HepG2 (cell line): Measurements from ENCODE around the gene PERCC1. TPM values are rescaled to one million over a fixed set of nuclear protein-coding genes. Genes with fewer than 3 reads are reported as not detected.

ENCODE experiments used
- ATF7 ChIP-seq, 2 experiments: fragments of 450-650 bp in 1 of 2; sonication (generic) in 1 of 2; formaldehyde crosslinking in 1 of 2; IDR thresholded peaks; 2 replicates each; pipeline versions ENCODE4 v1.4.0 to v1.6.1; 2016 to 2020; ENCODE audit warnings: antibody characterized with exemption in 1 of 2, mild to moderate bottlenecking in 1 of 2, missing genetic modification reagents in 1 of 2
- CTCF ChIP-seq: sonication (generic); formaldehyde crosslinking; IDR thresholded peaks from 2 replicates; pipeline ENCODE4 v1.5.0; 2020; ENCODE audit warnings: mild to moderate bottlenecking, missing genetic modification reagents, moderate library complexity
- DBP ChIP-seq: sonication (generic); formaldehyde crosslinking; IDR thresholded peaks from 2 replicates; pipeline ENCODE4 v1.4.0; 2020; ENCODE audit warnings: missing genetic modification reagents; ENCODE audit errors: not compliant biosample characterization
- ELK4 ChIP-seq: sonication (generic); formaldehyde crosslinking; IDR thresholded peaks from 2 replicates; pipeline ENCODE4 v1.9.0; 2021; ENCODE audit warnings: missing genetic modification reagents, borderline replicate concordance
- FOXJ3 ChIP-seq: sonication (generic); formaldehyde crosslinking; IDR thresholded peaks from 2 replicates; pipeline ENCODE4 v1.4.0; 2020; ENCODE audit warnings: missing genetic modification reagents, mild to moderate bottlenecking, borderline replicate concordance
- KMT2A ChIP-seq: sonication (generic); formaldehyde crosslinking; IDR thresholded peaks from 2 replicates; pipeline ENCODE4 v1.4.0; 2020; ENCODE audit warnings: missing genetic modification reagents
- MAZ ChIP-seq, 2 experiments: sonication (generic) in 1 of 2; formaldehyde crosslinking in 1 of 2; IDR thresholded peaks; 2 replicates each; pipeline versions ENCODE4 v1.5.0 to v1.6.1; 2012 to 2020; ENCODE audit warnings: low read depth in 2 of 2, mild to moderate bottlenecking in 2 of 2, borderline replicate concordance in 1 of 2, improper control_type of control experiment in 1 of 2, low read length in 1 of 2, missing genetic modification reagents in 1 of 2, moderate library complexity in 1 of 2
- MIER3 ChIP-seq: IDR thresholded peaks from 2 replicates; pipeline ENCODE4 v1.6.1; 2016; ENCODE audit warnings: missing compliant biosample characterization, borderline replicate concordance
- MZF1 ChIP-seq: sonication (generic); formaldehyde crosslinking; IDR thresholded peaks from 2 replicates; pipeline ENCODE4 v1.8.1; 2023; ENCODE audit warnings: mild to moderate bottlenecking, missing genetic modification reagents, borderline replicate concordance
- NFYB ChIP-seq: sonication (generic); formaldehyde crosslinking; IDR thresholded peaks from 2 replicates; pipeline ENCODE4 v1.4.0; 2020; ENCODE audit warnings: missing genetic modification reagents
- NRL ChIP-seq: sonication (generic); formaldehyde crosslinking; IDR thresholded peaks from 2 replicates; pipeline ENCODE4 v1.5.0; 2020; ENCODE audit warnings: missing genetic modification reagents, mild to moderate bottlenecking, moderate library complexity, borderline replicate concordance
- REL ChIP-seq: sonication (generic); formaldehyde crosslinking; conservative IDR thresholded peaks from 2 replicates; pipeline ENCODE4 v1.8.0; 2022; ENCODE audit warnings: mild to moderate bottlenecking, missing genetic modification reagents, moderate library complexity
- RFXAP ChIP-seq: sonication (generic); formaldehyde crosslinking; IDR thresholded peaks from 2 replicates; pipeline ENCODE4 v1.4.0; 2020; ENCODE audit warnings: missing genetic modification reagents, borderline replicate concordance
- SIN3B ChIP-seq: fragments of 150-350 bp; IDR thresholded peaks from 2 replicates; pipeline ENCODE4 v1.6.1; 2014; ENCODE audit warnings: low read length
- SOX13 ChIP-seq, 3 experiments: fragments of 450-650 bp in 1 of 3; sonication (generic) in 1 of 3; formaldehyde crosslinking in 1 of 3; IDR thresholded peaks in 2 of 3; conservative IDR thresholded peaks in 1 of 3; 2 replicates each; pipeline versions ENCODE4 v1.5.0 to v1.6.1; 2016 to 2020; ENCODE audit warnings: antibody characterized with exemption in 1 of 3, mild to moderate bottlenecking in 1 of 3, missing compliant biosample characterization in 1 of 3, missing genetic modification reagents in 1 of 3, moderate library complexity in 1 of 3
- TEAD3 ChIP-seq: optimal IDR thresholded peaks from 2 replicates; pipeline ENCODE3; 2016; ENCODE audit warnings: borderline replicate concordance
- TSC22D2 ChIP-seq: sonication (generic); formaldehyde crosslinking; IDR thresholded peaks from 2 replicates; pipeline ENCODE4 v1.5.1; 2020; ENCODE audit warnings: missing genetic modification reagents, mild to moderate bottlenecking, borderline replicate concordance
- ZBTB7B ChIP-seq: sonication (generic); formaldehyde crosslinking; IDR thresholded peaks from 2 replicates; pipeline ENCODE4 v1.4.0; 2020; ENCODE audit warnings: missing genetic modification reagents
- ZIK1 ChIP-seq: sonication (generic); formaldehyde crosslinking; IDR thresholded peaks from 2 replicates; pipeline ENCODE4 v1.5.0; 2020; ENCODE audit warnings: mild to moderate bottlenecking, low read depth, missing genetic modification reagents, borderline replicate concordance
- ZNF256 ChIP-seq: sonication (generic); formaldehyde crosslinking; conservative IDR thresholded peaks from 2 replicates; pipeline ENCODE4 v1.4.0; 2020; ENCODE audit warnings: missing genetic modification reagents
- ZNF441 ChIP-seq: sonication (generic); formaldehyde crosslinking; IDR thresholded peaks from 2 replicates; pipeline ENCODE4 v1.7.0; 2021; ENCODE audit warnings: missing genetic modification reagents, borderline replicate concordance
- ZNF501 ChIP-seq: sonication (generic); formaldehyde crosslinking; IDR thresholded peaks from 2 replicates; pipeline ENCODE4 v1.5.1; 2020; ENCODE audit warnings: mild to moderate bottlenecking, moderate library complexity, missing genetic modification reagents
- ZNF546 ChIP-seq: sonication (generic); formaldehyde crosslinking; conservative IDR thresholded peaks from 2 replicates; pipeline ENCODE4 v1.8.1; 2023; ENCODE audit warnings: mild to moderate bottlenecking, missing genetic modification reagents
- ZNF547 ChIP-seq: sonication (generic); formaldehyde crosslinking; IDR thresholded peaks from 2 replicates; pipeline ENCODE4 v1.5.1; 2020; ENCODE audit warnings: mild to moderate bottlenecking, missing genetic modification reagents
- ZNF773 ChIP-seq: sonication (generic); formaldehyde crosslinking; IDR thresholded peaks from 2 replicates; pipeline ENCODE4 v1.4.0; 2020; ENCODE audit warnings: missing genetic modification reagents, borderline replicate concordance
- polyA plus RNA-seq, 8 experiments: library from polyadenylated mRNA; depleted of rRNA in 3 of 8; stranded (reverse) in 7 of 8; unstranded in 1 of 8; fragments of >200 nt; fragmentation: Illumina TruSeq in 4 of 8; extraction: Trizol in 4 of 8; gene quantifications; 2 replicates each; pipeline versions ENCODE4 v1.2.1 to v1.2.3, GENCODE V29; 2011 to 2016; ENCODE audit warnings: low read depth in 4 of 8, missing spikeins in 1 of 8, mixed read lengths in 1 of 8; ENCODE audit not compliant: insufficient read depth in 1 of 8
- total RNA-seq, 5 experiments: library from RNA; depleted of rRNA; stranded (reverse); fragments of >200 nt; fragmentation: Illumina TruSeq; extraction: Trizol; gene quantifications; 2 replicates each; pipeline ENCODE4 v1.2.3, GENCODE V29; 2016; ENCODE audit warnings: low read depth in 1 of 5

PERCC1 gene
- total and polyA plus RNA-seq, 2 of the 13 experiments (the other 11 are each of a cell fraction or from before 2014, with no cell fraction given), result 0.15 TPM; not detected in 1

- 0 out of 2 replicates have a peak, but pooled peaks have one; percentile 34 for TF ChIP-seq ZNF441 (CRISPR knock-in tag)
- no peak; the same call in 1 of the 2 replicates for TF ChIP-seq RFXAP
- TF ChIP-seq MZF1 (CRISPR knock-in tag), result no peak
- TF ChIP-seq SIN3B, result no peak
- no peak for TF ChIP-seq ZNF546
- TF ChIP-seq ZNF501 (CRISPR knock-in tag), result peak; percentile 81
- TF ChIP-seq ZIK1, result no peak
- TF ChIP-seq ATF7 (IDR thresholded peaks at IDR 0.05), result no peak
- peak; percentile 29; the same call in 1 of the 2 replicates for TF ChIP-seq ATF7 (CRISPR knock-in tag; IDR thresholded peaks at IDR 0.05)
- no peak for TF ChIP-seq REL (CRISPR knock-in tag)
- peak; percentile 38; the same call in 1 of the 2 replicates for TF ChIP-seq FOXJ3
- no peak for TF ChIP-seq ZNF773 (CRISPR knock-in tag)
- TF ChIP-seq DBP (CRISPR knock-in tag), result no peak
- TF ChIP-seq ZNF547 (CRISPR knock-in tag), result no peak
- peak; percentile 54 for TF ChIP-seq TEAD3 (CRISPR knock-in tag)
- TF ChIP-seq ZNF256 (CRISPR knock-in tag), result no peak
- TF ChIP-seq MAZ (IDR thresholded peaks at IDR 0.05; ENCODE audit: borderline replicate concordance, low read depth, low read length), result 0 out of 2 replicates have a peak, but pooled peaks have one; percentile 16
- peak; percentile 83 for TF ChIP-seq MAZ (CRISPR knock-in tag; IDR thresholded peaks at IDR 0.05; ENCODE audit: low read depth)
- no peak for TF ChIP-seq NRL (CRISPR knock-in tag)
- no peak for TF ChIP-seq ELK4
- peak; percentile 98 for TF ChIP-seq ZBTB7B (CRISPR knock-in tag)
- peak; percentile 38; the same call in 1 of the 2 replicates for TF ChIP-seq MIER3 (CRISPR knock-in tag)
- TF ChIP-seq CTCF (CRISPR knock-in tag), result peak; percentile 64
- 0 out of 2 replicates have a peak, but pooled peaks have one; percentile 64 for TF ChIP-seq KMT2A (CRISPR knock-in tag)
- peak; percentile 27; the same call in 1 of the 2 replicates for TF ChIP-seq NFYB (CRISPR knock-in tag)
- no peak for TF ChIP-seq TSC22D2
- peak; percentile 86; the same call in 1 of the 2 replicates for TF ChIP-seq SOX13 (IDR thresholded peaks at IDR 0.05)
- peak in 1 of 2 experiments; percentile 98; a peak in 2 of 4 replicates for TF ChIP-seq SOX13 (CRISPR knock-in tag; conservative IDR thresholded peaks at IDR 0.05 in 1 of 2, IDR thresholded peaks at IDR 0.05 in 1 of 2)
Observed at GRCh38 chr16:1430759-1431496, at the start of gene PERCC1 (continued).
